HPDE6-E6E7 (cell line): ENCODE results near the gene NFKB2.

ENCODE experiments used
- DNase-seq: peaks from one replicate; pipeline ENCODE4 v3.0.0; 2011; ENCODE audit warnings: missing footprints; ENCODE audit errors: extremely low spot score

NFKB2 gene

GRCh38 chr10:102451105-102451969 lies 55.8 kb downstream of the NFKB2 start, which contains the start of gene C10orf95:
TSS of gene C10orf95 (minus strand) at chr10:102451543. CDS start at chr10:102451093, 450 bp downstream.
- DNase-seq, result no peak
